HG02870 (cell line): ENCODE data around the gene PRDM16.

Source experiments
- ATAC-seq: cut with Tn5 transposase; IDR thresholded peaks from one replicate; pipeline ENCODE4 v1.9.1; 2021; ENCODE audit warnings: mild to moderate bottlenecking, moderate library complexity; ENCODE audit not compliant: unreplicated experiment

Gene PRDM16

DNA sequence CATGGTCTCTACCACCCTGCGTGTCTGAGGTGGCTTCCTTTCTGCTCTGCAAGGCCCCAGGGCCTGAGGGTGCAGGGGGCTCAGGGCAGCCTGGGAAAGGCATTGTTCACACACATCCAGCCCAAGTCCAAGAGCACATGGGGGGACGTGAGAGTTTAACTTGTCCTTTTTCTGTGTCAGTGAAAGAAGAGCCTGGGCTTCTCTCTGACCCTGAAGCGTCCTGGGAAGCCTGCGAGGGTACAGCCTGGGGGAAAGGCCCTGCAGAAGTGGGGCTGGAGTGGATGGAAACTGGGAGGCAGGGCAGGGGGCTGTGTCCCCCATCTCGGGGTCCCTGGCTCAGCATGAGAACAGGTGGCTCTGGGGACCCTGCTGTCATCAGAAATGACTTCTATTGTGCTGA lies 181.6 kb downstream of the PRDM16 start:
- no peak for ATAC-seq

- ATAC-seq: no peak
Measured at GRCh38 chr1:3251099-3251806, 182.2 kb downstream of the PRDM16 start.

GRCh38 chr1:3251807-3252428 lies 182.9 kb downstream of the PRDM16 start:
- no peak for ATAC-seq

GRCh38 chr1:3255680-3256079 lies 186.7 kb downstream of the PRDM16 start:
- ATAC-seq: no peak

DNA sequence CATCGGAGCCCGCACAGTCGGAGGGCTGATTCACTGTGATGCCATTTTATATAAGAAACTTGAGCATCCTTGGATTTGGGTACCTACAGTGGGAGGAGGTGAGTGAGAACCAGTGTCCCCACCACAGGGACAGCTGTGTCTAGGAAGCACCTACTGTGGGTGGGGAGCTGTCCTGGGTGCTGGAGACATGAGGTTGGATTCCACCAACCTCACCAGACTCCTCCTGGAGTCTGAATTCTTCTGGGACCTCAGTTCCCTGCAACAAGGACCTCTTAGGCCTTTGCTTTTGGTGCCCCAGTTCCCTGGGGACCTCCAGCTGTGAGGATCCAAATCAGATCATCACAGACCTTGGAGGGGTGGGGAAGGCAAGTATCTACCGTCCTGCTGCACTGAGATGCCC lies 188.8 kb downstream of the PRDM16 start:
- no peak for ATAC-seq

- no peak for ATAC-seq
Measured at GRCh38 chr1:3258386-3259003, 189.5 kb downstream of the PRDM16 start.

- no peak for ATAC-seq
Measured at GRCh38 chr1:3259020-3259419, 190.0 kb downstream of the PRDM16 start.

- ATAC-seq: no peak
Measured at GRCh38 chr1:3261007-3261968, 192.3 kb downstream of the PRDM16 start.

DNA sequence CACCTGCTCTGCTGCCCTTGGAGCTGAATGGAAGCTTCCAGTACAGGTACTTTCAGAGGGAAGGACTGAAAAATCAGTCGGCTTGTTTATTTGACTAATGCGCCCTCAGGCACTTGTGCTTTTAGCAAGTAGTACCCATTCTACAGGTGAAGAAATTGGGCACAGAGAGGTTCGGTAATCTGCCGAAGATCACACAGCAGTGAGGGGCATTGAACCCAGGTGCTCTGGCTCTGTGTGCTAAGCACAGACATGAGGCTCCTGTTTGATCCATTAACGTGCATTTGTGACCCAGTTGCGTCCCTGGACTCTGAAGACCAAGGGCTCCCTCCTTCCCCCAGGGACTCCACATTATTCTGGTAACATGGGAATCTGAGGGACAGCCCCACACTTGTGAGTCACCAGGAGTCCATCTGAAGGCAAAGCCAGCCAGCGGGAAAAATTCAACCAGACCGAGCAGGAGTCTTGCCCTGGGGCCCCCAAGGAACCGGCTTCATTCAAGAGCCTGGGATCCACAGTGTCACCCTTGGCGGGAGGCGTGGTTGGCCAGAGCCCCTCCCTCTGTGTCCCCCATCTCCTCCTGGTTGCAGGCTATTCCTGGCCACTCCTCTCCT lies 193.1 kb downstream of the PRDM16 start:
- no peak for ATAC-seq

- ATAC-seq: no peak
Measured at GRCh38 chr1:3262681-3263286, 193.8 kb downstream of the PRDM16 start.

- ATAC-seq: no peak
Measured at GRCh38 chr1:3263790-3264189, 194.8 kb downstream of the PRDM16 start.

DNA sequence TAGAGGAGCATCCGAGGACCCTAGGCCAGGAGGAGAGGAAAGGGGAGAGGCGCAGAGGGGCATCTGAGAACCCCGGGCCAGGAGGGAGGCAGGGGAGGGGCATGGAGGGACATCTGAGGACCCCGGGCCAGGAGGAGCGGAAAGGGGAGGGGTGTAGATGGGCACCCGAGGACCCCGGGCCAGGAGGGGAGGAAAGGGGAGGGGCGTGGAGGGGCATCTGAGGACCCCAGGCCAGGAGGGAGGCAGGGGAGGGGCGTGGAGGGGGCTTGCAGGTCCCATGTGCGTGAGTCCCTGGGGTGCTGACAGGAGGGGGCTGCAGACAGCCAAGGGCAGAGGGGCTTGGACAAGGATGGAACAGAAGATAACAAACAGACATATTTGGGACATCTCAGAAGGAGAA lies 195.5 kb downstream of the PRDM16 start:
- ATAC-seq: no peak

- no peak for ATAC-seq
Measured at GRCh38 chr1:3265835-3266805, 197.1 kb downstream of the PRDM16 start.

- ATAC-seq: no peak
Measured at GRCh38 chr1:3266870-3267549, 198.0 kb downstream of the PRDM16 start.

DNA sequence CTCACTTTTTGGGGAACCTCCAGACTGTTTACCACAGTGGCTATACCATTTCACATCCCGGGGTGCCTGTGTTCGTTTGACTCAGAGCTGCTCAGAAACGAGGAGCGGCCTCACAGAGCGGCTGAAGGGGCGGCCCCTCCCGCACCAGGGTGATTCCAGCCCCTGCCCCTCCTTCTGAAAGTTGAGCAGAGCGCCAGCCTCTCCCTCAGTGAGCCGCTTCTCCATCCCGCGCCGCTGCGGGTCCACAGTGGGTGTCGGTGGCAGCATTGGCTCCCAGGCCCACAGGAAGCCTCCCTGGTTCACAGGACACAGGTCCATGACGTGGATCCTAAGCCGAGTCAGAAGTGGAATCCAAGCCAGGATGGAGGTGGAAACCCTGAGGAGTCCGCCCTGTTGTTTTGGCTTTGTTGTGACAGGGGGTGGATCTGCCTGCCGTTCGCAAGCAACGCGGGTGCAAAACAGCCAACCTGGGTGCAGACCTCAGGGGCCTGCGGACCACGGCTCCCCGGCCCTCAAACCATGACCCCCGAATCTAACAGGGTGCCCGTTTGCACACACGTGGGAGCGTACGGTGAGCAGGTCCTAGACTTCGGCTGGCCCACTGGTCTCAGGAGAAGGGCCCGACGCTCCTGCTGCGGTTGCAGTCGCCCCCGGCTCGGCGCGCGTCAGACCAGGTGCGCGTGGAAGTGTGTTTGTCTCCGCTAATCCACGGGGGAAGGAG lies 198.7 kb downstream of the PRDM16 start:
- ATAC-seq: no peak

- no peak for ATAC-seq
Measured at GRCh38 chr1:3268281-3268680, 199.3 kb downstream of the PRDM16 start.

GRCh38 chr1:3270403-3271245 lies 201.6 kb downstream of the PRDM16 start:
- no peak for ATAC-seq
